NCI-H1048 (cell line): ENCODE measurements around the gene TMEM116.
"Not testable (repeated sequence)": the region's sequence is repeated elsewhere in the genome, so short reads cannot be mapped to it uniquely, and the experiment has no call there.

Source experiments
- DNase-seq: peaks from one replicate; lab custom pipeline; 2025; lab: John Stamatoyannopoulos, UW

TMEM116 gene

GRCh38 chr12:111976291-111976690 is 36.7 kb downstream of the TMEM116 start:
- DNase-seq = no peak

GRCh38 chr12:111975161-111975931 is 37.6 kb downstream of the TMEM116 start:
- DNase-seq = no peak

- no peak for DNase-seq
Observed at GRCh38 chr12:111971800-111972199, 41.2 kb downstream of the TMEM116 start.

GRCh38 chr12:111964935-111965334 is 48.0 kb downstream of the TMEM116 start:
- DNase-seq = no peak

GRCh38 chr12:111959518-111959917 is 53.4 kb downstream of the TMEM116 start:
- DNase-seq = not testable (repeated sequence)

- DNase-seq = not testable (repeated sequence)
Observed at GRCh38 chr12:111957224-111957623, 55.7 kb downstream of the TMEM116 start.

GRCh38 chr12:111954969-111955368 is 58.0 kb downstream of the TMEM116 start:
- no peak for DNase-seq

- DNase-seq = no peak
Observed at GRCh38 chr12:111953455-111953854, 59.5 kb downstream of the TMEM116 start.

- DNase-seq = not testable (repeated sequence)
Observed at GRCh38 chr12:111952084-111952787, 60.7 kb downstream of the TMEM116 start.

GRCh38 chr12:111950961-111951676 is 61.8 kb downstream of the TMEM116 start:
- not testable (repeated sequence) for DNase-seq

GRCh38 chr12:111943929-111944328 is 69.0 kb downstream of the TMEM116 start:
- DNase-seq = no peak

- no peak for DNase-seq
Observed at GRCh38 chr12:111942557-111942956, 70.4 kb downstream of the TMEM116 start.

- DNase-seq = no peak
Observed at GRCh38 chr12:111937429-111937828, 75.5 kb downstream of the TMEM116 start.

- no peak for DNase-seq
Observed at GRCh38 chr12:111936869-111937268, 76.1 kb downstream of the TMEM116 start.

GRCh38 chr12:111932241-111932640 is 80.7 kb downstream of the TMEM116 start:
- no peak for DNase-seq

- DNase-seq = no peak
Observed at GRCh38 chr12:111927346-111927745, 85.6 kb downstream of the TMEM116 start.

GRCh38 chr12:111926631-111927030 is 86.3 kb downstream of the TMEM116 start:
- DNase-seq = no peak

GRCh38 chr12:111925171-111925570 is 87.8 kb downstream of the TMEM116 start:
- DNase-seq = no peak

GRCh38 chr12:111907740-111908139 is 105.2 kb downstream of the TMEM116 start:
- DNase-seq = no peak

GRCh38 chr12:111905502-111905901 is 107.5 kb downstream of the TMEM116 start:
- DNase-seq = no peak

- no peak for DNase-seq
Observed at GRCh38 chr12:111904446-111904975, 108.5 kb downstream of the TMEM116 start.

- no peak for DNase-seq
Observed at GRCh38 chr12:111901182-111901581, 111.8 kb downstream of the TMEM116 start.
